GM19438 (cell line): ENCODE results near the gene DAAM2.

Experiments used
- ATAC-seq: cut with Tn5 transposase; IDR thresholded peaks from one replicate; pipeline ENCODE4 v1.9.1; 2021; ENCODE audit warnings: low read depth; ENCODE audit not compliant: unreplicated experiment

The DAAM2 gene

DNA sequence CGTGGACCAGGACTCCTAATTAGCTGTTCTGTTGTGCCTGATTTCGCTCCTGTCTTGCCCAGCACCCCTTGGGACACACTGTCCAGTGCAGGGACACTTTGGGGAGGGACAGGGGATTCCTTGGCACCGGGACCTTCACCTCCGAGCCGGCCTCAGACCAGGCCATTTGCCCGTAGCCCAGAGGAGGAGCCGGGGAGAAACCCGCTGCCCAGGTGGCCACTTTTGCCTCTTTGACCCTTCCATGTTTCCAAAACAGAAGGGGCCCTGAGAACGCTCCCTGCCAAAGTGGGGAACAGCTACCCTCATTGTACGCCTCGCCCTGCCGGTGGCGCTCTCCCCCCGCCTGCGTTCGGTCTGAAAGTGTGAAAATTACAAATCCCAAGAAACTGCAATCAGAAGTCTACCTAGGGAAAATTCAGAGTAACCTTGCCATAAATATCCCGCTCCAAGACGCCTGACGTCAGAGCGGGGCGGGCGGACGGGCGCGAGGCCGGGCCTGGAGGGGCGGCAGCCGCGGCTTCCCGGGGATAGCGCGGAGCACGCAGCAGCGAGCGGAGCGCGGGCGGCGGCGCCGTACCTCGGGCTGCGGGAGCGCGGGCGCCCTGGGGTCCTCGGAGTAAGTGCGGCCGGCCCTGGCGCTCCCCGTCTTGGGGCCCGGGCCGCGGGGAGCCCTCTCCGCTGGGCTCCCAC is at the start of gene DAAM2:
TSS of gene DAAM2 (plus strand) at position 527 of the 690 bp plus-strand sequence. CDS start 63,927 bp downstream, outside the sequence.
- no peak for ATAC-seq

- ATAC-seq = no peak
These were observed 45.4 kb upstream of the DAAM2 start for GRCh38 chr6:39746795-39747194.

DNA sequence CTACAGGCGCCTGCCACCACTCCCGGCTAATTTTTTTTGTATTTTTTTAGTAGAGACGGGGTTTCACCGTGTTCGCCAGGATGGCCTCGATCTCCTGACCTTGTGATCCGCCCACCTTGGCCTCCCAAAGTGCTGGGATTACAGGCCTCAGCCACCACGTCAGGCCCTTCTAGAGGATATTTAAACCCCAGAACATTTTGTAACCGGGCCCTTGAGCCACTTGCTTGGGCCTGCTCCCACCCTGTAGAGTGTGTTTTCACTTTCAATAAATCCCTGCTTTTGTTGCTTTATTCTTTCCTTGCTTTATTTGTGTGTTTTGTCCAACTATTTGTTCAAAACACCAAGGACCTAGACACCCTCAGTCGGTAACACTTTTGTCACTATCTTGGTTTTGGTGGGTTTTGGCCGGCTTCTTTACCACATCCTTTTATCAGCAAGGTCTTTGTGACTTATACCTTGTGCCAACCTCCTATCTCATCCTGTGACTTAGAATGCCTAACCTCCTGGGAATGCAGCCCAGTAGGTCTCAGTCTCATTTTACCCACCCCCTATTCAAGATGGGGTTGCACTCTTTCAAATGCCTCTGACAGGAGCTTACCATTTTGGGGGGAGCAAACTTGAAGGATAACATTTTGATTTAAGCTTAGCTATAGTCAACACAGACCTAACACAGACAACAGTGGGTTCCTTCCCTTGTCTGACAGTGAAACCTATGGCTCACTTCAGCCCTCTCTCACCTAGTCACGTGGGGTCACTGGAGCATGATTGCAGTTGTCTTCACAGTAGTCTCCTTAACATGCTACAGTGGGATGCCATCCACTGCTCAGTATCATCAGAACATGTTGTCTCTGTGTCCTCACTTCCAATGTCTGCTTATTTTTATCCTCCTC is 39.1 kb upstream of the DAAM2 start:
- ATAC-seq = no peak

DNA sequence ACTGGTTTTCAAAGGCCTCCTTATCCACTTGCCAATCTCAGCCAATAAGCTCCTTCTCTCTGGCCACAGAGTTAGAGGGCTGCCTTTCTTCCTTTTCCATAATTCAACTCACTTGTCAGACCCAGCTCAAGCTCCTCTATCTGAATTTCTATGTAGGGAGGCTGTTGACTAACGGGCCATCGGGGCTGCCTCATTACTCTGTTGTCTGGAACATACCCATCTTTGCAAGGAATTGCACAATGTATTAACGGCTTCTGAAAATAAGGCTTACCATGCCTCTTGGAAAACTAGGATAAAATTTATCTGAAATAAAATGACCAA is 38.5 kb upstream of the DAAM2 start:
- no peak for ATAC-seq

DNA sequence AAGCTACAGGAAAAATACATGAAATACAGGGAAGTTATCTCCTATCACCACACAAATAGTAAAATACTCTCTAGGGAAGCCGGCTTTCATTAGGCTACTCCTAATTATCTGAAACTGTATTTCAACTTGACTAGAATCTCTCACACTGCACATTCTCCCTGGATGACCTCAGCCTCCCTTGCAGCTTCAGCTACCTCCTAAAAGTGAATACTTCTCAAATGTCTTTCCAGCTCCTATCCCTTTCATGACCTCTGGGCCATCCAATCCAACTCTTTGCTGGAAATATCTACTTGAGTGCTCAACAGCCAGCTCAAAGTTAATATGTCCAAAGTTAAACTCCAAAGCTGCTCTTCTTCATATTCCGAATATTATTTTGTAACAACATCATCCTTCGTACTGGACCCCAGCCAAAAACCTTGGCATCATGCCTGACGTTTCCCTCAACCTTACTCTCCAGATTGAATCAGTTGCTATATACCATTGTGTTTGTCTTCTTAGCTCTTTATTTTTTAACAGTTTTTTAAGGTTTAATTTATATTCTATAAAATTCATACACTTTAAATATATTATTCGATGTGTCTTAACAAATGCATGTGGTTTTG is 37.6 kb upstream of the DAAM2 start:
- no peak for ATAC-seq

DNA sequence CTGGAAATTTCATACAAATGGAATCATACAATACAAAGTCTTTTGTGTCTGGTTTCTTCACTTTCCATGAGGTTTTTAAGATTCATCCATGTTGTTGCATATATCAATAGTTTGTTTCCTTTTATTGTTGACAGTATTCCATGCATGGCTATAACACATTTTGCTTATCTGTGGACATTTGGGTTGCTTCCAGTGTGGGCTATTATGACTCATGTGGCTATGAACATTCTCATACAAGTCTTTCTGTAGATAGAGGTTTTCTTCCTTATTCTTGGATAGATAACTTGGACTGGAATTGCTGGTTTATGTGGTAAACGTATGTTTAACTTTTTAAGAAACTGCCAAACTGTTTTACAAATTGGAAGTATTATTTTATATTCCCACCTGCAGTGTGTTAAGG is 36.9 kb upstream of the DAAM2 start:
- no peak for ATAC-seq

GRCh38 chr6:39756582-39756981 is 35.6 kb upstream of the DAAM2 start:
- no peak for ATAC-seq

GRCh38 chr6:39758905-39759605 is 33.1 kb upstream of the DAAM2 start:
- no peak for ATAC-seq

- no peak for ATAC-seq
These were observed 31.8 kb upstream of the DAAM2 start for GRCh38 chr6:39760226-39760952.

GRCh38 chr6:39765508-39766065 is 26.6 kb upstream of the DAAM2 start:
- ATAC-seq = no peak

- ATAC-seq = no peak
These were observed 23.2 kb upstream of the DAAM2 start for GRCh38 chr6:39769012-39769411.

DNA sequence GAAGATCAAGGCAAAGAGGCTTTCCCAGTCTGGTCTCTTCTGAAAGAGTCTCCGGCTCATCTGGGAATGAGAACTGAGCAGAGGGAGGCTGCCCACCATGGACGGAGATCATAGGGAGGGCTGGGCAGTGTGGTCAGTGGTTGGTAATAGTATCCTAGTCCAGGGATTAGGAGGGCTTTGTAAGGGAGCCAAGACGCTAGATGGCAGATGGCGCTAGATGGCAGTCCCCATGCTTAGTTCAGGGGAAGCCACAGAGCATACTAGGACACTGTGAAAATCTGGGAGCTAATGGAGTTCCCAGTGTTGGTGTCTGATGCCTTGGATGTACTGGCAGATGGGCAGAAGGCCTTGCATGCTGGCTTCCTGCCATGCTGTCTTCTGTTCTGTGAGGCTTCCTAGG is 21.7 kb upstream of the DAAM2 start:
- no peak for ATAC-seq

DNA sequence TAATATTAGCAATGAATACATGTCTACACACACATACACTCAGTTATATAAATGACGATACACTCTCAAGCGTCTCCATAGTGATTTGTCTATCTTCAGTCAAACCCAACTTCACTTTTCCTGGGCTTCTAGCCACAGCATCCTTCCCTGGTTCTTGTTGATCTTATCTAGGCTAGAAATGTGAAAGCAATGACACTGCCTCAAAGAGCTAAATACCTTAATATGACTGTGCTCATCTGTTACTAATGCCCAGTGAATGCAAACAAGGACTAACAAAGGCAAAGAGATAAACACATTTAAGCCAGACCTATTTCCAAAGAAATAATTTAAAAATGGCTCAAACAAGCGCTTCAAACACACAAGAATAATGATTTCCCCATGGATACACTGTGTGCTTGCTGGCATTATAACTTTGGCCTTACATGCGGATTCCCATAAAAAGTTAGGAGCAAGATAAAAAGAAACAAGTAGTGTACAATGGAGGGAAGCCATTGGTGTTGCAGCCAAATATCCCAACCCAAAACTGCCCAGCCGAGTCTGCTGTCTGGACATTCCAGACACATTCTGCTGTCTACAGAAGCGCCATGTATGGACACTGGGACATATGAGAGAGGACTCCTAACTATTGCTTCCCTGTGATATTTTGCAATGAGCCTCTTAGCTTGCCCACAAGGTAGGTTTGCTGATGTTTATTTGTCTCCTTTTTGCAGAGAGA is 19.5 kb upstream of the DAAM2 start:
- ATAC-seq = no peak

GRCh38 chr6:39773782-39774181 is 18.4 kb upstream of the DAAM2 start:
- no peak for ATAC-seq

DNA sequence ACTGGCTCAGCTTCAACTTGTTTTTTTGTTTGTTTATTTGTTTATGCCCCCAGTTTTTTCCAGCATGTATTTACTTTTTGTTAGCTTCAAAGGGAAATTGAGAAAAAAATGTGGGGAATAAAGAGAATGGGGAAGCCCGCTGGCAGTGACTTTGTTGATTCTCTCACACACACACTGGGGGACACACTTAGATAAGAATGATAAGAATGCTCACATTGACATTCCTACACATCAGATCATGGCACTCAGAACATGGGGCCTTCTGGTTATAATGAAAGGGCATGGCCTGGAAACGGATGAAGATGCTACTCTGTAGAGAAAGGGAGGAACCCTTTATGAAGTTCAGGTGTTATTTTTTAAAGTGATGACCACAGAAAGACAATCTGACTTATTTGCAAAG is 15.6 kb upstream of the DAAM2 start:
- ATAC-seq = no peak

GRCh38 chr6:39777218-39777617 is 15.0 kb upstream of the DAAM2 start:
- no peak for ATAC-seq

DNA sequence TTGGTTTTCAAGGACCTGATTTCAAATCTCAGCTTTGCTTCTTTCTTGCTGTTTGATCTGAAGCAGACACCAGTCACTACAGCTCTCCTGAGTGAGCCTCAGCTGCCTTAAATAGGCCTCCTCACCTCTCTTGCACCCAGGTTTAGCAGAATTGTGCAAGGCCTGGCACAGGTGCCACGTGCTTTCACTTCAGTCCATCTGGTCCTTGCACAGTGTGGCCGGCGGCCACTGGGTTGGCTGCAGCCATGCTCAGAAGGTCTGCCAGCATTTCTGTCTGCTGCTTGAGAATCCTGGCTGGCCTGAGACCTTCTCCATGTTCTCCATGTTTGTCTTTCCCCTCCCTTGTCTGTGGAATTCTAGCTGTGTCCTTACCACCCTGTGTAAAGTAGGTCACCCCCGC is 14.5 kb upstream of the DAAM2 start:
- no peak for ATAC-seq

GRCh38 chr6:39778581-39779255 is 13.5 kb upstream of the DAAM2 start:
- ATAC-seq = no peak

- no peak for ATAC-seq
These were observed 6.9 kb upstream of the DAAM2 start for GRCh38 chr6:39785281-39785680.
